ENCODE measurements around the gene DSTN.

DNA sequence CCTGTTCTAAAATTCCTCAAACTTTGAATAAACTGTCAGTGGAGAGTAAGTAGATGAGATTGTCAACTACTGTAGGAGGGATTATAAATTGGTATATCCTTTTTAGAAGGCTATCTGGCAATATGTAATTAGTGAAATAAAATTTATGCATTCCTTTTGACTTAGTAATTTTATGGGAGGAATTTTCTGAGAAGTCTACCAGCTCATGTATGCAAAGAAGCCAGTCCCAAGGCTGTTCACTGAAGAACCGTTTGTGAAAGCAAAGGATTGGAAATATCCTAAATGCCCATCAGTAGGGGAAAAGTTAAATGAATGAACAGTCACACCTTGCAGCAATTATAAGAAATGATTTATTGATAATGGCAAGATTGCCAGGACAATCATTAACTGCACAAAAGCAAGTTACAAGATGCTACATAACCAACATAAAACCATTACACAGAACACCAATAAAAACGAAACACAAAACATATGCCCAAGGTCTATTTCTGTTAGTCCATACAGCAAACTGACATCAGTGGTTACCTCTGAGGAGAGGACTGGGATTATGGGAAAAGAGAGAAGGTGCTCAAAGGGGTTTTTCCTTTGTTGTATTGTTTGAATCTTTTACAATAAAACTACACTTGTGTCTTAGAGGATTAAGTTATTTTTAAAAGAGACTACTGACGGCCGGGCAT is 4.6 kb upstream of the DSTN start:
- TF ChIP-seq FOS (IDR thresholded peaks at IDR 0.05; ENCODE audit: borderline replicate concordance, insufficient read depth, low read length) = no peak
- TF ChIP-seq, protein P1, sequence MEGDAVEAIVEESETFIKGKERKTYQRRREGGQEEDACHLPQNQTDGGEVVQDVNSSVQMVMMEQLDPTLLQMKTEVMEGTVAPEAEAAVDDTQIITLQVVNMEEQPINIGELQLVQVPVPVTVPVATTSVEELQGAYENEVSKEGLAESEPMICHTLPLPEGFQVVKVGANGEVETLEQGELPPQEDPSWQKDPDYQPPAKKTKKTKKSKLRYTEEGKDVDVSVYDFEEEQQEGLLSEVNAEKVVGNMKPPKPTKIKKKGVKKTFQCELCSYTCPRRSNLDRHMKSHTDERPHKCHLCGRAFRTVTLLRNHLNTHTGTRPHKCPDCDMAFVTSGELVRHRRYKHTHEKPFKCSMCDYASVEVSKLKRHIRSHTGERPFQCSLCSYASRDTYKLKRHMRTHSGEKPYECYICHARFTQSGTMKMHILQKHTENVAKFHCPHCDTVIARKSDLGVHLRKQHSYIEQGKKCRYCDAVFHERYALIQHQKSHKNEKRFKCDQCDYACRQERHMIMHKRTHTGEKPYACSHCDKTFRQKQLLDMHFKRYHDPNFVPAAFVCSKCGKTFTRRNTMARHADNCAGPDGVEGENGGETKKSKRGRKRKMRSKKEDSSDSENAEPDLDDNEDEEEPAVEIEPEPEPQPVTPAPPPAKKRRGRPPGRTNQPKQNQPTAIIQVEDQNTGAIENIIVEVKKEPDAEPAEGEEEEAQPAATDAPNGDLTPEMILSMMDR (IDR thresholded peaks at IDR 0.05; ENCODE audit: extremely low read depth in 1 of 2, insufficient read depth in 1 of 2, low read depth in 1 of 2, low read length in 2 of 2) = no peak
- no peak for TF ChIP-seq POLR2A (IDR thresholded peaks at IDR 0.05; ENCODE audit: low read depth, low read length)
- TF ChIP-seq EZH2 (IDR thresholded peaks at IDR 0.05; ENCODE audit: borderline replicate concordance, low read depth, low read length, severe bottlenecking) = no peak
- no peak for TF ChIP-seq POLR2AphosphoS5 (IDR thresholded peaks at IDR 0.05; ENCODE audit: insufficient read depth, low read depth, low read length)

Measured in endothelial cell of umbilical vein (primary cell).